Breast epithelium (tissue), 3 donors: Measurements from ENCODE around the gene CDC14A.

Experiments used
- POLR2A ChIP-seq: fragments of 450-650 bp; IDR thresholded peaks from one replicate; pipeline ENCODE4 v1.6.1; 2016; ENCODE audit warnings: antibody characterized with exemption, mild to moderate bottlenecking, moderate library complexity
- TF ChIP-seq, protein P1 (sequence below), 3 donors: fragments of 450-650 bp; IDR thresholded peaks; one replicate each; pipeline ENCODE4 v1.5.1; 2016 to 2017; ENCODE audit warnings: antibody characterized with exemption in 3 of 3, mild to moderate bottlenecking in 3 of 3, moderate library complexity in 3 of 3

DNA sequence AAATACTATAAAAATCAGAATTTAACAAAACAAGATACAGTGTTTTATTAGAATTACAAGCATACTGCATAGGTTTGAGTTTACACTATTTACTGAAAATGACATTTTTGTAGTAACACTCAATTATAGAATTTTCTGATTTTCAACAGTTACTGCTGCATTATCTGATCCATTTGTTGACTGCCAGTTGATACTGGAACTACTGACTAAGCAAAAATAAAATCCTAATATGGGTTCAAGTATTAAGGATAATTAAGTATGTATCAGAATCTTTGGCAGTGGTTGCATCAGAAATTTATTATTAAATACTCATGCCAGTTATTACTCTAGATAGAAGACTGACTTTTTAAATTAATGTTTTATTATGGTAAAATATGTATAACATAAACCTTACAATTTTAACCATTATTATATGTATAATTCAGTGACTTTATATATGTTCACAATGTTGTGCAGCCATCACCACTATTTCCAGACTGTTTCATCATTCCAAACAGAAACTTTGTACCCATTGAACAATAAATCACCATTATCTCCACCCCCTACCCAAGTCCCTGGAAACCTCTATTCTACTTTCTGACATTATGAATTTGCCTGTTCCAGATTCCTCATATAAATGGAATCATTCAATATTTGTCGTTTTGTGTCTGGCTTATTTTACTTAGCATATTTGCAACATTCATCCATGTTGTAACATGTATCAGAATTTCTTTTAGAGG lies 127.5 kb downstream of the CDC14A start:
- TF ChIP-seq POLR2A = no peak
- TF ChIP-seq, protein P1, sequence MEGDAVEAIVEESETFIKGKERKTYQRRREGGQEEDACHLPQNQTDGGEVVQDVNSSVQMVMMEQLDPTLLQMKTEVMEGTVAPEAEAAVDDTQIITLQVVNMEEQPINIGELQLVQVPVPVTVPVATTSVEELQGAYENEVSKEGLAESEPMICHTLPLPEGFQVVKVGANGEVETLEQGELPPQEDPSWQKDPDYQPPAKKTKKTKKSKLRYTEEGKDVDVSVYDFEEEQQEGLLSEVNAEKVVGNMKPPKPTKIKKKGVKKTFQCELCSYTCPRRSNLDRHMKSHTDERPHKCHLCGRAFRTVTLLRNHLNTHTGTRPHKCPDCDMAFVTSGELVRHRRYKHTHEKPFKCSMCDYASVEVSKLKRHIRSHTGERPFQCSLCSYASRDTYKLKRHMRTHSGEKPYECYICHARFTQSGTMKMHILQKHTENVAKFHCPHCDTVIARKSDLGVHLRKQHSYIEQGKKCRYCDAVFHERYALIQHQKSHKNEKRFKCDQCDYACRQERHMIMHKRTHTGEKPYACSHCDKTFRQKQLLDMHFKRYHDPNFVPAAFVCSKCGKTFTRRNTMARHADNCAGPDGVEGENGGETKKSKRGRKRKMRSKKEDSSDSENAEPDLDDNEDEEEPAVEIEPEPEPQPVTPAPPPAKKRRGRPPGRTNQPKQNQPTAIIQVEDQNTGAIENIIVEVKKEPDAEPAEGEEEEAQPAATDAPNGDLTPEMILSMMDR (IDR thresholded peaks at IDR 0.05) = no peak
